ENCODE data around the gene ERC1.
"Not testable (repeated sequence)": the region's sequence is repeated elsewhere in the genome, so short reads cannot be mapped to it uniquely, and the experiment has no call there.

ERC1 gene

GRCh38 chr12:1322821-1323220 is 331.8 kb downstream of the ERC1 start:
- H3K4me3 ChIP-seq (ENCODE audit: low read length): no peak overlapping the region
- DNase-seq (ENCODE audit: low read depth, low spot score): no peak

GRCh38 chr12:1324099-1324498 is 333.1 kb downstream of the ERC1 start:
- DNase-seq (ENCODE audit: low read depth, low spot score): no peak
- no peak overlapping the region for H3K4me3 ChIP-seq (ENCODE audit: low read length)

- no peak overlapping the region for H3K4me3 ChIP-seq (ENCODE audit: low read length)
- DNase-seq (ENCODE audit: low read depth, low spot score): no peak
Measured at GRCh38 chr12:1324910-1325309, 333.9 kb downstream of the ERC1 start.

- no peak for DNase-seq (ENCODE audit: low read depth, low spot score)
Measured at GRCh38 chr12:1325666-1326065, 334.6 kb downstream of the ERC1 start.

GRCh38 chr12:1326258-1326657 is 335.2 kb downstream of the ERC1 start:
- no peak overlapping the region for H3K4me3 ChIP-seq (ENCODE audit: low read length)
- no peak for DNase-seq (ENCODE audit: low read depth, low spot score)

More at GRCh38 chr12:1325666-1326065, 334.6 kb downstream of the ERC1 start:
- H3K4me3 ChIP-seq (ENCODE audit: low read length): no peak overlapping the region

GRCh38 chr12:1328391-1328790 is 337.4 kb downstream of the ERC1 start:
- no peak for DNase-seq (ENCODE audit: low read depth, low spot score)
- H3K4me3 ChIP-seq (ENCODE audit: low read length): no peak overlapping the region

- no peak for DNase-seq (ENCODE audit: low read depth, low spot score)
- no peak overlapping the region for H3K4me3 ChIP-seq (ENCODE audit: low read length)
Measured at GRCh38 chr12:1329784-1330476, 338.9 kb downstream of the ERC1 start.

GRCh38 chr12:1330477-1330827 is 339.4 kb downstream of the ERC1 start:
- DNase-seq (ENCODE audit: low read depth, low spot score): no peak

GRCh38 chr12:1332327-1332726 is 341.3 kb downstream of the ERC1 start:
- no peak overlapping the region for H3K4me3 ChIP-seq (ENCODE audit: low read length)
- DNase-seq (ENCODE audit: low read depth, low spot score): no peak

More at GRCh38 chr12:1330477-1330827, 339.4 kb downstream of the ERC1 start:
- no peak overlapping the region for H3K4me3 ChIP-seq (ENCODE audit: low read length)

GRCh38 chr12:1338483-1339177 is 347.6 kb downstream of the ERC1 start:
- DNase-seq (ENCODE audit: low read depth, low spot score): no peak
- H3K4me3 ChIP-seq (ENCODE audit: low read length): no peak overlapping the region

- H3K4me3 ChIP-seq (ENCODE audit: low read length); DNase-seq (ENCODE audit: low read depth, low spot score): not testable (repeated sequence)
Measured at GRCh38 chr12:1339178-1339541, 348.1 kb downstream of the ERC1 start.

- no peak for DNase-seq (ENCODE audit: low read depth, low spot score)
- H3K4me3 ChIP-seq (ENCODE audit: low read length): no peak overlapping the region
Measured at GRCh38 chr12:1339618-1340319, 348.7 kb downstream of the ERC1 start.

GRCh38 chr12:1341270-1341669 is 350.2 kb downstream of the ERC1 start:
- H3K4me3 ChIP-seq (ENCODE audit: low read length); DNase-seq (ENCODE audit: low read depth, low spot score): not testable (repeated sequence)

GRCh38 chr12:1343422-1343821 is 352.4 kb downstream of the ERC1 start:
- H3K4me3 ChIP-seq (ENCODE audit: low read length): no peak overlapping the region
- no peak for DNase-seq (ENCODE audit: low read depth, low spot score)

- no peak overlapping the region for H3K4me3 ChIP-seq (ENCODE audit: low read length)
- DNase-seq (ENCODE audit: low read depth, low spot score): peak; percentile 41
Measured at GRCh38 chr12:1344245-1344644, 353.2 kb downstream of the ERC1 start.

- no peak overlapping the region for H3K4me3 ChIP-seq (ENCODE audit: low read length)
- DNase-seq (ENCODE audit: low read depth, low spot score): no peak
Measured at GRCh38 chr12:1346126-1346525, 355.1 kb downstream of the ERC1 start.

GRCh38 chr12:1347294-1347693 is 356.3 kb downstream of the ERC1 start:
- no peak for DNase-seq (ENCODE audit: low read depth, low spot score)
- no peak overlapping the region for H3K4me3 ChIP-seq (ENCODE audit: low read length)

- no peak for DNase-seq (ENCODE audit: low read depth, low spot score)
- no peak overlapping the region for H3K4me3 ChIP-seq (ENCODE audit: low read length)
Measured at GRCh38 chr12:1348606-1349005, 357.6 kb downstream of the ERC1 start.

- H3K4me3 ChIP-seq (ENCODE audit: low read length): no peak overlapping the region
- DNase-seq (ENCODE audit: low read depth, low spot score): no peak
Measured at GRCh38 chr12:1350055-1350933, 359.3 kb downstream of the ERC1 start.

GRCh38 chr12:1350934-1351240 is 359.9 kb downstream of the ERC1 start:
- no peak for DNase-seq (ENCODE audit: low read depth, low spot score)
- no peak overlapping the region for H3K4me3 ChIP-seq (ENCODE audit: low read length)

Measured in Jurkat, Clone E6-1 (cell line).